ENCODE data around the gene MRPS12. TPM values are rescaled to one million over a fixed set of nuclear protein-coding genes. Genes with fewer than 3 reads are reported as not detected.

MRPS12 gene
- total and polyA plus RNA-seq, 2 of the 13 experiments (the other 11 are each of a cell fraction or from before 2014, with no cell fraction given) = 27.5 to 54.8 TPM

DNA sequence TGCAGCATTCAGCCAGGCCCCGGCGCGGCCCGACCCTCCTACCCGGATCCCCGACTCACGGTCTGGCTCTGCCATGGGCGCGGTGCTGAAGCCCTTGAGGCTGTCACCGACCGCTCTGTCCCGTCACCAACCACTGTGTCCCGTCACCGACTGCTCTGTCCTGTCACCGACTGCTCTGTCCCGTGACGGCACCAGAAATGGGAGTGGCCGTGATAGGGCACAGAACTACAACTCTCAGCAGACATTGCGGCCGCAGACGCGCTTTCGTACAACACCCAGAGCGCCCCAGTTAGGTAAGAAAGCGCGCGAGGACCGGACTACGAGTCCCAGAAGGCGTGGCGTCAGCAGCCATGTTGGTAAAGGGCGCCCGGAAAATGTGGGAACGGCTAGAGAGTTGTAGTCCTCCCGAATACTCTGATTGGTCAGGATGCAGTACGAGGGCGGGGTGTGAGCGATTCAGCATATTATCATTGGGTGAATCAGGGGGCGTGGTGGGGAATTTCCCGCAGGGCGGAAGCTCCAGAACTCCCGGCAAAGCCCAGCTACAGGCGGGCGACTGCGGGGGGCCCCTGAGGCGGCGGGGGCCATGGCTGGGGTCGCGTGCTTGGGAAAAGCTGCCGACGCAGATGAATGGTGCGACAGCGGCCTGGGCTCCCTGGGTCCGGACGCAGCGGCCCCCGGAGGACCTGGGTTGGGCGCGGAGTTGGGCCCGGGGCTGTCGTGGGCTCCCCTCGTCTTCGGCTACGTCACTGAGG, 31.1 kb upstream of the MRPS12 start, which contains the start of the genes NFKBIB and SIRT2 (continued):
- TF ChIP-seq, protein P1, sequence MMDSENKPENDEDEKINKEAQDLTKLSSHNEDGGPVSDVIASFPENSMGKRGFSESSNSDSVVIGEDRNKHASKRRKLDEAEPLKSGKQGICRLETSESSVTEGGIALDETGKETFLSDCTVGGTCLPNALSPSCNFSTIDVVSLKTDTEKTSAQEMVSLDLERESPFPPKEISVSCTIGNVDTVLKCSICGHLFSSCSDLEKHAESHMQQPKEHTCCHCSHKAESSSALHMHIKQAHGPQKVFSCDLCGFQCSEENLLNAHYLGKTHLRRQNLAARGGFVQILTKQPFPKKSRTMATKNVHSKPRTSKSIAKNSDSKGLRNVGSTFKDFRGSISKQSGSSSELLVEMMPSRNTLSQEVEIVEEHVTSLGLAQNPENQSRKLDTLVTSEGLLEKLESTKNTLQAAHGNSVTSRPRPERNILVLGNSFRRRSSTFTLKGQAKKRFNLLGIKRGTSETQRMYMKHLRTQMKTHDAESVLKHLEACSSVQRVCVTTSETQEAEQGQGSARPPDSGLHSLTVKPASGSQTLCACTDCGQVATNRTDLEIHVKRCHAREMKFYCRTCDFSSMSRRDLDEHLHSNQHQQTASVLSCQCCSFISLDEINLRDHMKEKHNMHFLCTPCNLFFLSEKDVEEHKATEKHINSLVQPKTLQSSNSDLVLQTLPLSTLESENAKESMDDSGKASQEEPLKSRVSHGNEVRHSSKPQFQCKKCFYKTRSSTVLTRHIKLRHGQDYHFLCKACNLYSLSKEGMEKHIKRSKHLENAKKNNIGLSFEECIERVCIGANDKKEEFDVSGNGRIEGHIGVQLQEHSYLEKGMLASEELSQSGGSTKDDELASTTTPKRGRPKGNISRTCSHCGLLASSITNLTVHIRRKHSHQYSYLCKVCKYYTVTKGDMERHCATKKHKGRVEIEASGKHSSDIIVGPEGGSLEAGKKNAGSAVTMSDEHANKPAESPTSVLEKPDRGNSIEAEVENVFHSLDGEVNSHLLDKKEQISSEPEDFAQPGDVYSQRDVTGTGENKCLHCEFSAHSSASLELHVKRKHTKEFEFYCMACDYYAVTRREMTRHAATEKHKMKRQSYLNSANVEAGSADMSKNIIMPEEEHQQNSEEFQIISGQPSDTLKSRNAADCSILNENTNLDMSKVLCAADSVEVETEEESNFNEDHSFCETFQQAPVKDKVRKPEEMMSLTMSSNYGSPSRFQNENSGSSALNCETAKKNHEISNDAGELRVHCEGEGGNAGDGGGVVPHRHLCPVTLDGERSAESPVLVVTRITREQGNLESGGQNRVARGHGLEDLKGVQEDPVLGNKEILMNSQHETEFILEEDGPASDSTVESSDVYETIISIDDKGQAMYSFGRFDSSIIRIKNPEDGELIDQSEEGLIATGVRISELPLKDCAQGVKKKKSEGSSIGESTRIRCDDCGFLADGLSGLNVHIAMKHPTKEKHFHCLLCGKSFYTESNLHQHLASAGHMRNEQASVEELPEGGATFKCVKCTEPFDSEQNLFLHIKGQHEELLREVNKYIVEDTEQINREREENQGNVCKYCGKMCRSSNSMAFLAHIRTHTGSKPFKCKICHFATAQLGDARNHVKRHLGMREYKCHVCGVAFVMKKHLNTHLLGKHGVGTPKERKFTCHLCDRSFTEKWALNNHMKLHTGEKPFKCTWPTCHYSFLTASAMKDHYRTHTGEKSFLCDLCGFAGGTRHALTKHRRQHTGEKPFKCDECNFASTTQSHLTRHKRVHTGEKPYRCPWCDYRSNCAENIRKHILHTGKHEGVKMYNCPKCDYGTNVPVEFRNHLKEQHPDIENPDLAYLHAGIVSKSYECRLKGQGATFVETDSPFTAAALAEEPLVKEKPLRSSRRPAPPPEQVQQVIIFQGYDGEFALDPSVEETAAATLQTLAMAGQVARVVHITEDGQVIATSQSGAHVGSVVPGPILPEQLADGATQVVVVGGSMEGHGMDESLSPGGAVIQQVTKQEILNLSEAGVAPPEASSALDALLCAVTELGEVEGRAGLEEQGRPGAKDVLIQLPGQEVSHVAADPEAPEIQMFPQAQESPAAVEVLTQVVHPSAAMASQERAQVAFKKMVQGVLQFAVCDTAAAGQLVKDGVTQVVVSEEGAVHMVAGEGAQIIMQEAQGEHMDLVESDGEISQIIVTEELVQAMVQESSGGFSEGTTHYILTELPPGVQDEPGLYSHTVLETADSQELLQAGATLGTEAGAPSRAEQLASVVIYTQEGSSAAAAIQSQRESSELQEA (CRISPR knock-in tag; IDR thresholded peaks at IDR 0.05; ENCODE audit: not compliant biosample characterization) = no peak
- TF ChIP-seq, protein P2, sequence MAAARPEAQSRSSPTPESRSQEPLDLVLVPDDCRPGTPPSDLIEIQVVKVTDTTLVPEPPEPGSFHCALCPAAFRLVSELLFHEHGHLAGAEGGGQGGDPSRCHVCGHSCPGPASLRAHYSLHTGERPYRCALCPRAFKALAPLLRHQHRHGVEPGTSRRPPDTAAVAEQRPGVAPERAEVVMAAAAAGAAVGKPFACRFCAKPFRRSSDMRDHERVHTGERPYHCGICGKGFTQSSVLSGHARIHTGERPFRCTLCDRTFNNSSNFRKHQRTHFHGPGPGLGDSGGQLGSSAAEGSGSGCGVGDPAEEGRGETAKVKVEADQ (CRISPR knock-in tag; IDR thresholded peaks at IDR 0.05; ENCODE audit: borderline replicate concordance) = no peak
- TF ChIP-seq RXRB (CRISPR knock-in tag; IDR thresholded peaks at IDR 0.05; ENCODE audit: borderline replicate concordance) = peak; percentile 69; the same call in 1 of the 2 replicates
- TF ChIP-seq, protein P3, sequence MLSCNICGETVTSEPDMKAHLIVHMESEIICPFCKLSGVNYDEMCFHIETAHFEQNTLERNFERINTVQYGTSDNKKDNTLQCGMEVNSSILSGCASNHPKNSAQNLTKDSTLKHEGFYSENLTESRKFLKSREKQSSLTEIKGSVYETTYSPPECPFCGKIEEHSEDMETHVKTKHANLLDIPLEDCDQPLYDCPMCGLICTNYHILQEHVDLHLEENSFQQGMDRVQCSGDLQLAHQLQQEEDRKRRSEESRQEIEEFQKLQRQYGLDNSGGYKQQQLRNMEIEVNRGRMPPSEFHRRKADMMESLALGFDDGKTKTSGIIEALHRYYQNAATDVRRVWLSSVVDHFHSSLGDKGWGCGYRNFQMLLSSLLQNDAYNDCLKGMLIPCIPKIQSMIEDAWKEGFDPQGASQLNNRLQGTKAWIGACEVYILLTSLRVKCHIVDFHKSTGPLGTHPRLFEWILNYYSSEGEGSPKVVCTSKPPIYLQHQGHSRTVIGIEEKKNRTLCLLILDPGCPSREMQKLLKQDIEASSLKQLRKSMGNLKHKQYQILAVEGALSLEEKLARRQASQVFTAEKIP (CRISPR knock-in tag; IDR thresholded peaks at IDR 0.05; ENCODE audit: borderline replicate concordance) = no peak
- TF ChIP-seq, protein P4, sequence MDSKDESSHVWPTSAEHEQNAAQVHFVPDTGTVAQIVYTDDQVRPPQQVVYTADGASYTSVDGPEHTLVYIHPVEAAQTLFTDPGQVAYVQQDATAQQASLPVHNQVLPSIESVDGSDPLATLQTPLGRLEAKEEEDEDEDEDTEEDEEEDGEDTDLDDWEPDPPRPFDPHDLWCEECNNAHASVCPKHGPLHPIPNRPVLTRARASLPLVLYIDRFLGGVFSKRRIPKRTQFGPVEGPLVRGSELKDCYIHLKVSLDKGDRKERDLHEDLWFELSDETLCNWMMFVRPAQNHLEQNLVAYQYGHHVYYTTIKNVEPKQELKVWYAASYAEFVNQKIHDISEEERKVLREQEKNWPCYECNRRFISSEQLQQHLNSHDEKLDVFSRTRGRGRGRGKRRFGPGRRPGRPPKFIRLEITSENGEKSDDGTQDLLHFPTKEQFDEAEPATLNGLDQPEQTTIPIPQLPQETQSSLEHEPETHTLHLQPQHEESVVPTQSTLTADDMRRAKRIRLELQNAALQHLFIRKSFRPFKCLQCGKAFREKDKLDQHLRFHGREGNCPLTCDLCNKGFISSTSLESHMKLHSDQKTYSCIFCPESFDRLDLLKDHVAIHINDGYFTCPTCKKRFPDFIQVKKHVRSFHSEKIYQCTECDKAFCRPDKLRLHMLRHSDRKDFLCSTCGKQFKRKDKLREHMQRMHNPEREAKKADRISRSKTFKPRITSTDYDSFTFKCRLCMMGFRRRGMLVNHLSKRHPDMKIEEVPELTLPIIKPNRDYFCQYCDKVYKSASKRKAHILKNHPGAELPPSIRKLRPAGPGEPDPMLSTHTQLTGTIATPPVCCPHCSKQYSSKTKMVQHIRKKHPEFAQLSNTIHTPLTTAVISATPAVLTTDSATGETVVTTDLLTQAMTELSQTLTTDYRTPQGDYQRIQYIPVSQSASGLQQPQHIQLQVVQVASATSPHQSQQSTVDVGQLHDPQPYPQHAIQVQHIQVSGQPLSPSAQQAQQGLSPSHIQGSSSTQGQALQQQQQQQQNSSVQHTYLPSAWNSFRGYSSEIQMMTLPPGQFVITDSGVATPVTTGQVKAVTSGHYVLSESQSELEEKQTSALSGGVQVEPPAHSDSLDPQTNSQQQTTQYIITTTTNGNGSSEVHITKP (CRISPR knock-in tag; IDR thresholded peaks at IDR 0.05; ENCODE audit: low read depth) = peak; percentile 73
- TF ChIP-seq POLR2AphosphoS5 (IDR thresholded peaks at IDR 0.05; ENCODE audit: low read depth, low read length) = no peak
- TF ChIP-seq ZNF772 (CRISPR knock-in tag; IDR thresholded peaks at IDR 0.05) = peak; percentile 27; the same call in 1 of the 2 replicates
- TF ChIP-seq, protein P5, sequence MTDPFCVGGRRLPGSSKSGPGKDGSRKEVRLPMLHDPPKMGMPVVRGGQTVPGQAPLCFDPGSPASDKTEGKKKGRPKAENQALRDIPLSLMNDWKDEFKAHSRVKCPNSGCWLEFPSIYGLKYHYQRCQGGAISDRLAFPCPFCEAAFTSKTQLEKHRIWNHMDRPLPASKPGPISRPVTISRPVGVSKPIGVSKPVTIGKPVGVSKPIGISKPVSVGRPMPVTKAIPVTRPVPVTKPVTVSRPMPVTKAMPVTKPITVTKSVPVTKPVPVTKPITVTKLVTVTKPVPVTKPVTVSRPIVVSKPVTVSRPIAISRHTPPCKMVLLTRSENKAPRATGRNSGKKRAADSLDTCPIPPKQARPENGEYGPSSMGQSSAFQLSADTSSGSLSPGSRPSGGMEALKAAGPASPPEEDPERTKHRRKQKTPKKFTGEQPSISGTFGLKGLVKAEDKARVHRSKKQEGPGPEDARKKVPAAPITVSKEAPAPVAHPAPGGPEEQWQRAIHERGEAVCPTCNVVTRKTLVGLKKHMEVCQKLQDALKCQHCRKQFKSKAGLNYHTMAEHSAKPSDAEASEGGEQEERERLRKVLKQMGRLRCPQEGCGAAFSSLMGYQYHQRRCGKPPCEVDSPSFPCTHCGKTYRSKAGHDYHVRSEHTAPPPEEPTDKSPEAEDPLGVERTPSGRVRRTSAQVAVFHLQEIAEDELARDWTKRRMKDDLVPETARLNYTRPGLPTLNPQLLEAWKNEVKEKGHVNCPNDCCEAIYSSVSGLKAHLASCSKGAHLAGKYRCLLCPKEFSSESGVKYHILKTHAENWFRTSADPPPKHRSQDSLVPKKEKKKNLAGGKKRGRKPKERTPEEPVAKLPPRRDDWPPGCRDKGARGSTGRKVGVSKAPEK (CRISPR knock-in tag; IDR thresholded peaks at IDR 0.05; ENCODE audit: borderline replicate concordance) = no peak
- peak; percentile 90; the same call in 1 of the 2 replicates for TF ChIP-seq ZNF224 (CRISPR knock-in tag; IDR thresholded peaks at IDR 0.05)
